ENCODE results near the gene RAMP2. TPM values are rescaled to one million over a fixed set of nuclear protein-coding genes. Genes with fewer than 3 reads are reported as not detected.
A peak's percentile ranks its signal among the peaks of the same experiment; 100 is the strongest.

The RAMP2 gene
- total and polyA plus RNA-seq, 2 of the 13 experiments (the other 11 are each of a cell fraction or from before 2014, with no cell fraction given) = 1.4 to 5.2 TPM

GRCh38 chr17:42744806-42745617 is 16.0 kb upstream of the RAMP2 start, which contains the start of gene EZH1 (continued):
- TF ChIP-seq HOXA7 (CRISPR knock-in tag; IDR thresholded peaks at IDR 0.05) (peak; percentile 61; the same call in 1 of the 2 replicates), FOXJ3 (CRISPR knock-in tag; IDR thresholded peaks at IDR 0.05; ENCODE audit: borderline replicate concordance) (peak; percentile 12; the same call in 1 of the 2 replicates), ZNF572 (CRISPR knock-in tag; IDR thresholded peaks at IDR 0.05) (0 out of 2 replicates have a peak, but pooled peaks have one; percentile 81), ZBTB14 (CRISPR knock-in tag; IDR thresholded peaks at IDR 0.05) (0 out of 2 replicates have a peak, but pooled peaks have one; percentile 48), MAZ (IDR thresholded peaks at IDR 0.05; ENCODE audit: borderline replicate concordance, low read depth, low read length) (peak; percentile 87), MAZ (CRISPR knock-in tag; IDR thresholded peaks at IDR 0.05; ENCODE audit: low read depth) (peak; percentile 87), IKZF4 (CRISPR knock-in tag; IDR thresholded peaks at IDR 0.05; ENCODE audit: borderline replicate concordance, low read depth, not compliant biosample characterization) (peak; percentile 81), ZNF558 (CRISPR knock-in tag; IDR thresholded peaks at IDR 0.05; ENCODE audit: borderline replicate concordance) (peak; percentile 96; the same call in 1 of the 2 replicates), SNAPC5 (CRISPR knock-in tag; IDR thresholded peaks at IDR 0.05; ENCODE audit: borderline replicate concordance) (peak; percentile 87; the same call in 1 of the 2 replicates), ZNF710 (CRISPR knock-in tag; IDR thresholded peaks at IDR 0.05; ENCODE audit: borderline replicate concordance) (no peak; the same call in 1 of the 2 replicates), SPEN (CRISPR knock-in tag; IDR thresholded peaks at IDR 0.05; ENCODE audit: low read depth) (peak; percentile 80), FOXC1 (CRISPR knock-in tag; IDR thresholded peaks at IDR 0.05; ENCODE audit: borderline replicate concordance) (peak; percentile 84), HDAC2 (CRISPR knock-in tag; IDR thresholded peaks at IDR 0.05) (no peak; the same call in 1 of the 2 replicates), ZNF513 (CRISPR knock-in tag; conservative IDR thresholded peaks at IDR 0.05) (0 out of 2 replicates have a peak, but pooled peaks have one; percentile 25), ZNF878 (CRISPR knock-in tag; IDR thresholded peaks at IDR 0.05) (peak; percentile 91), AGO2 (optimal IDR thresholded peaks at IDR 0.05; ENCODE audit: low read depth, low read length) (peak; percentile 88), HOXD1 (CRISPR knock-in tag; IDR thresholded peaks at IDR 0.05) (no peak; the same call in 1 of the 2 replicates), NONO (IDR thresholded peaks at IDR 0.05) (no peak), NONO (CRISPR knock-in tag; conservative IDR thresholded peaks at IDR 0.05) (peak; percentile 85), NRL (CRISPR knock-in tag; IDR thresholded peaks at IDR 0.05; ENCODE audit: borderline replicate concordance) (peak; percentile 91), TFDP1 (CRISPR knock-in tag; IDR thresholded peaks at IDR 0.05; ENCODE audit: borderline replicate concordance) (peak; percentile 100), ZNF180 (CRISPR knock-in tag; IDR thresholded peaks at IDR 0.05; ENCODE audit: borderline replicate concordance, low read depth) (no peak)
